GM19240 (cell line): ENCODE results near the gene S100P.
"Not testable (repeated sequence)": the region's sequence is repeated elsewhere in the genome, so short reads cannot be mapped to it uniquely, and the experiment has no call there.

ENCODE experiments used
- DNase-seq: peaks from one replicate; pipeline ENCODE4 v3.0.0; 2011; ENCODE audit warnings: low spot score; ENCODE audit not compliant: insufficient read length

Gene S100P

DNA sequence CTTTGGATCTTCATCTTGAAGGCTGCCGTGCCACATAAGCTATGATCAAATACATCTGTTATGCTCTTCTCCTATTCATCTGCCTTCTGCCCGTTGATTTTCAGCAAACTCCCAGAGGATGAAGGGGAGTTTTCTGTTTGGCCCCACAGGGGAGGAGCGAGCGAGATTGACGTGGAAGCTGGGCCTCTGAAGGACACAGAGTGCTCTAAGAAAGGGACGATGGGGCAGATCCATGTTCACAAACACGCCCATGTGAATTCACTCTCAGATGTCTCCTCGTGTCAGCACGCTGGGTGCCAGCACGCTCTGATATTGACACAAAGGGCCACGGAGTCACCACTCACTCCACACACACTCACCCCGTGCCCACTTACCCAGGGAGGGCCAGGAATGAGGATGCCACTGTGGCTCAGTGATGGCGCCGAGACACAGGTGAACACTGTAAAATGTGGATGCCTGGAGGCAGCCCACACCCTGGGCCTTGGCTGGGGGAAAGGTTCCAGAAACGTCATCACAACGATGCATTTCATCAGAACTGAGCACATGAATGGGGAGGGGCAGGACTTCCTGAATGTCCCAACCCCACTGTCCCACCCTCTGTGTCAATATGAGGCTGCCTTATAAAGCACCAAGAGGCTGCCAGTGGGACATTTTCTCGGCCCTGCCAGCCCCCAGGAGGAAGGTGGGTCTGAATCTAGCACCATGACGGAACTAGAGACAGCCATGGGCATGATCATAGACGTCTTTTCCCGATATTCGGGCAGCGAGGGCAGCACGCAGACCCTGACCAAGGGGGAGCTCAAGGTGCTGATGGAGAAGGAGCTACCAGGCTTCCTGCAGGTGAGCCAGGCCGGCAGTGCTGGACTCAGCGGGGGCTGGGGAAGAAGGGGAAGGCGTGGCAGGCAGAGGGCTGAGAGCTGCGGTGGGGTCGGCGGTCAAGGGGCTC is at the start of gene S100P:
Gene S100P, plus strand, starts transcription at position 648 of the 946 bp plus-strand sequence. Its CDS starts 55 bp downstream, at position 703.
- no peak for DNase-seq

DNA sequence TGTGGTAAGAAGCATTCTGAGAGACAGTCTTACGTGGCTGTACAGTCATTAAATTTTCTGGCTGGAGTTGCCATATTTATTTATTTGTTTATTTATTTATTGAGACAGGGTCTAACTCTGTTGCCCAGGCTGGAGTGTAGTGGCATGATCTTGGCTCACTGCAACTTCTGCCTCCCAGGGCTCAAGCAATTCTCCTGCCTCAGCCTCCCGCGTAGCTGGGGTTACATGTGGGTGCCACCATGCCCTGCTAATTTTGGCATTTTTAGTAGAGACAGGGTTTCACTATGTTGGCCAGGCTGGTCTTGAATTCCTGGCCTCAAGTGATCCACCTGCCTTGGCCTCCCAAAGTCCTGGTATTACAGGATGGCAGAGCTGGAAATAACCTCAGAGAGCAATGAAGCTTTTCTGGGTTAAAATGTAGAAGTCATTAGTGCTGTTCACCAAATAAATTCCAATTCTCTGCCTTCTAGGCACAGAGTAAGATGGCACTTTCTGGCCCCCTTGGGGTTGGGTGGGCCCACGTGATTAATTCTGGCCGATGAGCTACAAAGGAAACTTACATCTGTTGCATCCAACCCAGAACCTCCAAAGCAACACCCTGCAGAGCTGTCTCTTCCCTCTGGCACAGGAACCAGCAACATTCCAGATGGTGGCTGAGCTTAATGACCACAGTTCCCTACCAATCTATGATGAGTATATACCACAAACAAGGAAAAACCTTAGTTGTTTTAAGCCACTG is 48.7 kb upstream of the S100P start:
- DNase-seq, result no peak

DNA sequence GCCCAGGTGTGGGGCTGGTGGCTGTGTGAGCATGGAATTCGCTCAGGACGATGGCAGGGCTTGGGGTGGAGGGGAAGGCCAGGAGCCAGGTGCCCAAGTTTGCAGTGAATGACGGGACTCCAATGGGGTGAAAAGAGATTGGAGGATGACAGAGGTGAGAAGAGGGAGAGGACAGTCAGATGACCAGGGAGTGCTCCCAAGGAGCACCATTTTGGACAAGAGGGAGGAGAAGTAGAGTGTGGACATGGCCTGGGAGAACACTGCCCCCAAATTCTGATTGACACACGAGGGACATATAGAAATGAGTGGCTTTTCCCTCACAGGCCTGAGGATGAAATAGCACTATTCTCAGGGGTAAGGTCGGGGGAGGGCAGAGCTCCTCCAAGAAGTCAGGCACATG is 46.5 kb upstream of the S100P start:
- no peak for DNase-seq

GRCh38 chr4:6647582-6648230 is 46.0 kb upstream of the S100P start:
- no peak for DNase-seq

DNA sequence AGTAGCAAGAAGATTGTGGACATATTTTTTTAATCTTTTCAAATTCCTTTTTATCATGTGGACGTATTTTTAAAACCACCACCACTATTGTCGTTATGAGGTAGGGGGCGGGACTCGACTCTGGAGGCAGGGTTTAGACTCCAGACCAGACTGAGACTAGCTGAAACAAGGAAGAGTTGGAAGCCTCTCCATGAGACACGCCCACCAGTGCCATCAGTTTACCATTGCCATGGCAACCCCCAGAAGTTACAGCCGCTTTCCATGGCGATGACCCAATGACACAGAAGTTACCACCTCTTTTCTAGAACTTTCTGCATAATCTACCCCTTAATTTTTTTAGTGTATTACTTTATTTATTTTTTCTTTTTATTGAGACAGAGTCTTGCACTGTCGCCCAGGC is 44.5 kb upstream of the S100P start:
- DNase-seq, result no peak

DNA sequence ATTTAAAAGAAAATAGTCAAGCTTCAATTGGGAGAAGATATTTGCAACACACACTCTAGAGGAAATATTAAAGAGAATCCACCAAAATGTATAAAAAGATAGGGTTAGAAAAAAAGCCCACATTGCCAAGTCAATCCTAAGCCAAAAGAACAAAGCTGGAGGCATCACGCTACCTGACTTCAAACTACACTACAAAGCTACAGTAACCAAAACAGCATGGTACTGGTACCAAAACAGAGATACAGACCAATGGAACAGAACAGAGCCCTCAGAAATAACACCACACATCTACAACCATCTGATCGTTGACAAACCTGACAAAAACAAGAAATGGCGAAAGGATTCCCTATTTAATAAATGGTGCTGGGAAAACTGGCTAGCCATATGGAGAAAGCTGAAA is 39.5 kb upstream of the S100P start:
- DNase-seq, result not testable (repeated sequence)

- DNase-seq, result not testable (repeated sequence)
These were observed 38.4 kb upstream of the S100P start for GRCh38 chr4:6655291-6655690.

DNA sequence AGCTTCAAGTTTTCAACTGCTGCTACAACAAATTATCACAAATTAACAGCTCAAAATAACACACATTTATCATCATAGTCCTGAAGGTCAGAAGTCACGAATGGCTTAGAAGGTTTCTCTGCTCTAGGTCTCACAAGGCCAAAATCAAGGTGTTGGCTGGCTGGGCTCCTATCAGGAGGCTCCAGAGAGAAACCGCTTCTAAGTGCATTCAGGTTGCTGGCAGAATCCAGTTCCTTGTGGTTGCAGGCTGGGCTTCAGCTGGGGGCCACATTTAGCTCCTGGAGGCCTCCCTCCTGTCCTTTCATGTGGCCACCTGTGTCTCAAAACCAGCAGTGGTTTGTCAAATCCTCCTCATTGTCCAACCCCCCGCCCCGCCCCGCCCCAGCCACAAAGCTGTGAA is 37.8 kb upstream of the S100P start:
- DNase-seq, result no peak

- no peak for DNase-seq
These were observed 36.2 kb upstream of the S100P start for GRCh38 chr4:6657242-6658208.

DNA sequence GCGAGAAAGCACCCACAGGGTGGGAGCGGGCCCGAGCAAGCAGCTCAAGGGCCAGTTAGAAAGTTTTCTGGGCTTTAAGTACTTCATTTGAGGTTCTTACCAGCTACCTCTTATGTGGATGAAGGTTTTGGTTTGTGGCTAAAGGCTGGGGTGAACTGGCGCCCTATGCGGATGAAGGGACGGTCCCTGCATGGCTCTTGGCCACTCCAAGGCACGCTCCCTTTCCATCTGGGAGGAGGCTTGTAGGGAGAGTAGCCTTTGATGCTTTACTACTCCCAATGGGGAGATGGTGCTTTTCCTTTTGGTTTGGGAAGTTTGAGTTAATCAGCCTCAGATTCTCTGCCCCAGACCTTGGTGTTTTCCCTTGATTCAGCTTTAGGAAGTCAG is 35.5 kb upstream of the S100P start:
- DNase-seq, result no peak

GRCh38 chr4:6658597-6659075 is 35.0 kb upstream of the S100P start:
- no peak for DNase-seq

DNA sequence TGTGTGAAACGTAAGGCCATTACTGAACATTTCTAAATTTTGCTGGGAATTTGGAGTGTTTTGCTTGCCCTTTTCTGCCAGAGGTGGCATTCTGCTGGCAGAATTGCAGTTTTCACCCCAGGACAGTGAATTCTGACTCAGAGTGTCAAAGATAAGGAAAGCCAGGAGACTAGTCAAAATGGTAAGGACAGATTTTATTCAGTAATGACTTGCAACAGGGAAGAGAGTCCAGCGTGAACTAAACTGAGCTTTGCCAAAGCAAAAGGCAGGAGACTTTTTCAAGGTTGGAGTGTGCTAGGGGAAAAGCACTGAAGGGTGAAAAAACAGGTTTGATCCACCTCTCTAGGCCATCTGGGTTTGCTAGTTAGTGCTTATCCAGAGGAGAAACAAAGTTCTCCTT is 33.8 kb upstream of the S100P start:
- no peak for DNase-seq

GRCh38 chr4:6660430-6660829 is 33.2 kb upstream of the S100P start:
- DNase-seq, result no peak

DNA sequence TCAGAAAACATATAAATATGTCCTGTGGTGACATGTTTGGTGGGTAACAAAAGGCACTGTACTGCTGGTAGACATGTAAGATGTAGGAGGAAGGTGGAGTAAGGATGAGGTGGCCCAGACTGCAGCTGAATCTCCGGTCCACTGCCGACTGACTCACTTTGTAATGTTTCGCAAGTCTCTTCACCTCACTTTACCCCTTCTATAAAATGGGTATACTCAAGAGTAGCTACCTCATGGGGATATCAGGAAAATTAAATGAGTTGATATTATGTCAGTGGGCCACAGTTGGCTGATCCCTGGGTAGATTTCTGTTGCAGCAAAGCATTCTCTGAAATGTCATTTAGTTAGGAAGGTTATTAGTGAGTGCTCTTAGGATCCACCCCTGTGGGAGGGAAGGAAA is 31.1 kb upstream of the S100P start:
- DNase-seq, result no peak

DNA sequence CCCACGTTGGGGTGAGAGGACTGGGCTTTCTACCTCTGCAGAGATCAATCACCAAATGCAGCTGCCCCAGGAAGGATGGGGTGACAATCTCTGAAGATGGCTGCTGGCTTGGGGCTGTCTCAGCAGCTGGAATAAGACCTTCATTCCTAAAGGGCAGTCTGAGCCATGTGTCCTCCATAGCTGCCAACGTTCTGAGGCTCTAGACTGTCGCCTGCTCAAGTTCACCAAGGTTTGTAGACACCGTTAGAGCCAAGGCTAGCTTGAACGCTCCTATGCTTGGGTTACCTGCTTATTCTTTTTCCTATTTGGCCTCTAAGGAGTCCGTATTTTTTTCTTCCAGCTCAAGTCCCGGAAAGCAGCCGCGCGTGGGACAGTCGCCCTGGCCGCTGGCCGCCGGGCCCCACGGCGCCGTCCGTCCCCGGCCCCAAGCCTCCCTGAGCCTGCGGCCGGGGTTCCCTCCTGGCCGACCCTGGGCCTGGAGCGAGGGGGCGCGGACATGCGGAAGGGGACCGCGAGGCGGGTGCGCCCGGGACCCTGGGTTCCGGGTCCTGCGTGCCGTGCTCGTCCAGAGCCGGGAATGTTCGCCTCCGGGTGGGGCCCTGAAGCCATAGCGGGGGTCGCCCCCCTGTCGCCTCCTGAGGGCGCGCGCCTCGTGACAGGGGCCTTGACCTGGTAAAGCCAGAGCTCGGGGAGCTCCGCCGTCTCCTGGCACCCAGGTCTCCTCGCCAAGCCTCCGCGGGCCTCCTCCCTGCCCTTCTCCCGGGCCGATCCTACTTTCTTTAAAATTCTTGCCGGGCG is 29.9 kb upstream of the S100P start:
- DNase-seq, result no peak

- no peak for DNase-seq
These were observed 28.4 kb upstream of the S100P start for GRCh38 chr4:6665320-6665654.

DNA sequence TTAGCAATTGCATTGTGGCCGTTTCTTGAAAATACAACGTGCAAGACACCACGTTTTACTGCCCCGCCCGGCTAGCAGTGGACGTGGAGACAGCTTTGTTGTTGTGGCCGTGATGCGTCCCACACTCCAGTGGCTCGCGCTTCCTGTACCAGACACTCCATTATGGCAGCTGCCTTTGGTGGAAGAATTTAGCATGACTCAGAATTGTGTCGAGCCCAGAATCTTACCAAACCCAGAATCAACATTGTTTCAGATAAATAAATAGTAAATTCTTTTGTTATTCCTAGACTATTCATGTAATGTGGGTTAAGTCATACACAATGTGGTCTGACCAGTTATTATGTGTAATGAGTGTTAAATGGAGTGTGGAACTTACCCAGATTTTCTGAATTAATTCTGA is 25.3 kb upstream of the S100P start:
- DNase-seq, result no peak

DNA sequence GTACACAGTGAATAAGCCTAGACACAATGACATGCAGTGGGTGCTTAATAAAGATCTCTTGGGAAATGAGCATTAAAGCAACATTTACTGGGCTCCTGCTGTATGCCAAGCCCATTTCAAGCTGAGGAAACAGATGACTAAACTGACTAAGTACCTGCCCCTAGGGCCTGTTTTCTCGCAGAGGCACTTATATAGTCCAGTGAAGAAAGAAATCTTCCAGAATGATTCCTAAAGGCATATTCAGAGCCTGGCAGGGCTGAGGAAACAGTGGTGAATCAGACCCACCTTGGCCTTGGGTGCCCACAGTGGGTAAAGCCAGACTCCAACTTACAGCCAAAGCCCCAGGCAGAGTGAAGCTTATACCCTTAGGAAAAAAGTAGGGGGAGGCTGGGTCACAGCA is 22.0 kb upstream of the S100P start:
- no peak for DNase-seq

- DNase-seq, result no peak
These were observed 21.5 kb upstream of the S100P start for GRCh38 chr4:6672131-6672530.
